Fibroblast of the conjunctiva (primary cell): ENCODE data around the gene IL1R2.
"Not testable (repeated sequence)": the region's sequence is repeated elsewhere in the genome, so short reads cannot be mapped to it uniquely, and the experiment has no call there.

Experiments used
- DNase-seq: peaks from one replicate; pipeline ENCODE4 v3.0.0-alpha.2; 2010; ENCODE audit warnings: low read depth

Gene IL1R2

GRCh38 chr2:101998896-101999789 is 7.4 kb downstream of the IL1R2 start:
- no peak for DNase-seq

GRCh38 chr2:102000012-102000411 is 8.3 kb downstream of the IL1R2 start:
- no peak for DNase-seq

GRCh38 chr2:102000813-102001766 is 9.3 kb downstream of the IL1R2 start:
- no peak for DNase-seq

- DNase-seq: no peak
Measured at GRCh38 chr2:102001767-102002142, 10.0 kb downstream of the IL1R2 start.

- DNase-seq: no peak
Measured at GRCh38 chr2:102002228-102002627, 10.5 kb downstream of the IL1R2 start.

- DNase-seq: not testable (repeated sequence)
Measured at GRCh38 chr2:102002909-102003308, 11.1 kb downstream of the IL1R2 start.

- no peak for DNase-seq
Measured at GRCh38 chr2:102003696-102004095, 11.9 kb downstream of the IL1R2 start.

GRCh38 chr2:102004581-102004980 is 12.8 kb downstream of the IL1R2 start:
- no peak for DNase-seq

GRCh38 chr2:102005449-102005848 is 13.7 kb downstream of the IL1R2 start:
- DNase-seq: no peak

GRCh38 chr2:102005989-102006885 is 14.5 kb downstream of the IL1R2 start:
- peak; percentile 42 for DNase-seq

- DNase-seq: no peak
Measured at GRCh38 chr2:102006886-102007278, 15.1 kb downstream of the IL1R2 start.

- no peak for DNase-seq
Measured at GRCh38 chr2:102008490-102008889, 16.7 kb downstream of the IL1R2 start.

GRCh38 chr2:102009557-102009956 is 17.8 kb downstream of the IL1R2 start:
- DNase-seq: no peak

GRCh38 chr2:102010902-102011301 is 19.1 kb downstream of the IL1R2 start:
- no peak for DNase-seq

- DNase-seq: no peak
Measured at GRCh38 chr2:102012061-102012614, 20.4 kb downstream of the IL1R2 start.

GRCh38 chr2:102013206-102014040 is 21.7 kb downstream of the IL1R2 start:
- no peak for DNase-seq

- no peak for DNase-seq
Measured at GRCh38 chr2:102014041-102014345, 22.2 kb downstream of the IL1R2 start.

- no peak for DNase-seq
Measured at GRCh38 chr2:102015399-102015798, 23.6 kb downstream of the IL1R2 start.

- DNase-seq: no peak
Measured at GRCh38 chr2:102016399-102016955, 24.7 kb downstream of the IL1R2 start.

GRCh38 chr2:102018823-102019445 is 27.2 kb downstream of the IL1R2 start:
- no peak for DNase-seq
